HepG2 (cell line): ENCODE data around the gene KIF5B. TPM values are rescaled to one million over a fixed set of nuclear protein-coding genes. Genes with fewer than 3 reads are reported as not detected.

Source experiments
- ATAC-seq: fragments of 200-7000 bp; cut with Tn5 transposase; 3 replicates; pipeline ENCODE4 v1.9.1; 2020; ENCODE audit warnings: mild to moderate bottlenecking, moderate library complexity
- BruUV-seq: library from RNA; stranded (reverse); fragments of 400-500 nt; replicated peaks from 2 replicates; lab custom pipeline; 2021; lab: Mats Ljungman, UMichigan
- CTCF ChIA-PET: fragments of 300-600 bp; formaldehyde crosslinking; extraction: SDS; loops from one replicate; lab custom pipeline; 2021; ENCODE audit warnings: low total read pairs, inconsistent platforms, low intra/inter-chr PET ratio; lab: Yijun Ruan, JAX
- POLR2A ChIA-PET: fragments of 350-600 bp; sonication (Branson Sonifier 250); formaldehyde crosslinking; loops from one replicate; lab custom pipeline; 2020; ENCODE audit warnings: antibody characterized with exemption, inconsistent platforms; lab: Yijun Ruan, JAX
- DNase-seq: peaks from one replicate; pipeline ENCODE4 v3.0.0-alpha.2; 2015; ENCODE audit warnings: low spot score
- FAIRE-seq: peaks from 3 replicates; lab custom pipeline; 2011; peaks lifted over from hg19 to GRCh38; lab: Jason Lieb, UNC
- H2AFZ ChIP-seq: one replicate; pipeline ENCODE4 v1.6.1; 2011; ENCODE audit warnings: low read length, inconsistent platforms
- H3K27ac ChIP-seq: fragments of 300-600 bp; 3 replicates; pipeline ENCODE4 v1.8.0; 2011; ENCODE audit warnings: mixed run types, mild to moderate bottlenecking, mixed read lengths, low read length, inconsistent platforms; ENCODE audit not compliant: insufficient read depth; ENCODE audit errors: extremely low read length
- H3K27me3 ChIP-seq, 2 experiments: fragments of 200-600 bp in 1 of 2; 2 replicates in 1 of 2; 3 replicates in 1 of 2; pipeline versions ENCODE4 v1.6.0 to v1.8.0; 2011; ENCODE audit warnings: low read length in 2 of 2, mild to moderate bottlenecking in 2 of 2, moderate library complexity in 2 of 2, inconsistent platforms in 1 of 2; ENCODE audit not compliant: insufficient read depth in 2 of 2, control insufficient read depth in 1 of 2
- H3K36me3 ChIP-seq, 2 experiments: fragments of 200-600 bp in 1 of 2; replicated peaks in 1 of 2; 2 replicates in 1 of 2; 3 replicates in 1 of 2; pipeline versions ENCODE4 v1.5.1 to v1.8.0; 2011; ENCODE audit warnings: low read length in 2 of 2, inconsistent platforms in 1 of 2; ENCODE audit not compliant: insufficient read depth in 2 of 2, control insufficient read depth in 1 of 2
- H3K4me1 ChIP-seq: 2 replicates; pipeline ENCODE4 v1.5.1; 2012; ENCODE audit warnings: low read length, inconsistent platforms; ENCODE audit not compliant: insufficient read depth
- H3K4me2 ChIP-seq: 2 replicates; pipeline ENCODE4 v1.6.0; 2011; ENCODE audit warnings: low read depth, low read length, inconsistent platforms
- H3K4me3 ChIP-seq, 3 experiments: fragments of 200-600 bp in 1 of 3; sonication (generic), shearing (Covaris generic) in 1 of 3; replicated peaks in 1 of 3; 2 replicates each; pipeline ENCODE4 v1.5.1; 2011 to 2016; ENCODE audit warnings: low read length in 3 of 3, inconsistent platforms in 2 of 3, low read depth in 2 of 3, mild to moderate bottlenecking in 2 of 3, control low read depth in 1 of 3, mixed read lengths in 1 of 3; ENCODE audit not compliant: insufficient read depth in 1 of 3
- H3K79me2 ChIP-seq: one replicate; pipeline ENCODE4 v1.6.1; 2011; ENCODE audit warnings: low read length, inconsistent platforms; ENCODE audit not compliant: insufficient read depth
- H3K9ac ChIP-seq: 2 replicates; pipeline ENCODE4 v1.6.0; 2011; ENCODE audit warnings: mild to moderate bottlenecking, low read depth, low read length, inconsistent platforms; ENCODE audit not compliant: insufficient read depth
- H3K9me3 ChIP-seq: 2 replicates; pipeline ENCODE4 v1.5.1; 2012; ENCODE audit warnings: mild to moderate bottlenecking, low read length
- H4K20me1 ChIP-seq: 2 replicates; pipeline ENCODE4 v1.6.0; 2011; ENCODE audit warnings: inconsistent platforms, mild to moderate bottlenecking, low read length, moderate library complexity; ENCODE audit not compliant: insufficient read depth
- FOSL2 ChIP-seq: sonication (generic); formaldehyde crosslinking; IDR thresholded peaks from 2 replicates; pipeline ENCODE4 v1.4.0; 2020; ENCODE audit warnings: missing genetic modification reagents
- GATAD1 ChIP-seq: IDR thresholded peaks from 2 replicates; pipeline ENCODE4 v1.6.1; 2016; ENCODE audit warnings: missing genetic modification reagents, missing compliant biosample characterization
- KAT8 ChIP-seq: IDR thresholded peaks from 2 replicates; pipeline ENCODE4 v1.6.1; 2016; ENCODE audit warnings: missing genetic modification reagents, missing compliant biosample characterization
- KDM4B ChIP-seq: sonication (generic); formaldehyde crosslinking; IDR thresholded peaks from 2 replicates; pipeline ENCODE4 v1.4.0; 2020; ENCODE audit warnings: missing genetic modification reagents
- KDM5B ChIP-seq: sonication (generic); formaldehyde crosslinking; IDR thresholded peaks from 2 replicates; pipeline ENCODE4 v1.4.0; 2020; ENCODE audit warnings: missing genetic modification reagents, mild to moderate bottlenecking, borderline replicate concordance
- PHF21A ChIP-seq: sonication (generic); formaldehyde crosslinking; IDR thresholded peaks from 2 replicates; pipeline ENCODE4 v1.5.0; 2020; ENCODE audit warnings: mild to moderate bottlenecking, missing genetic modification reagents
- PRPF4 ChIP-seq: fragments of 200-400 bp; formaldehyde crosslinking; IDR thresholded peaks from 2 replicates; pipeline ENCODE4 v1.6.1; 2016; ENCODE audit warnings: low read length, low read depth; ENCODE audit not compliant: poor library complexity, severe bottlenecking
- SP4 ChIP-seq: sonication (generic); formaldehyde crosslinking; IDR thresholded peaks from 2 replicates; pipeline ENCODE4 v1.8.1; 2023; ENCODE audit warnings: mild to moderate bottlenecking, missing genetic modification reagents
- SRSF4 ChIP-seq: fragments of 200-400 bp; formaldehyde crosslinking; IDR thresholded peaks from one replicate; pipeline ENCODE4 v1.6.1; 2018; ENCODE audit warnings: mild to moderate bottlenecking, low read depth, low read length, moderate library complexity; ENCODE audit not compliant: poor library complexity, severe bottlenecking
- TGIF2 ChIP-seq: IDR thresholded peaks from 2 replicates; pipeline ENCODE4 v1.6.1; 2016; ENCODE audit warnings: control low read depth, missing compliant biosample characterization
- THYN1 ChIP-seq: sonication (generic); formaldehyde crosslinking; IDR thresholded peaks from 2 replicates; pipeline ENCODE4 v1.8.1; 2023; ENCODE audit warnings: low read depth, mild to moderate bottlenecking, moderate library complexity, missing genetic modification reagents, borderline replicate concordance
- ZNF407 ChIP-seq: sonication (generic); formaldehyde crosslinking; IDR thresholded peaks from one replicate; pipeline ENCODE4 v1.5.1; 2020; ENCODE audit warnings: mild to moderate bottlenecking, missing genetic modification reagents; ENCODE audit errors: not compliant biosample characterization
- WGBS: methylation state at CpG from one replicate; pipeline ENCODE4 v1.1.6; 2017; ENCODE audit warnings: low lambda C conversion rate; 5-methylcytosine and 5-hydroxymethylcytosine counted together
- in situ Hi-C: cut with HindIII; loops from 2 replicates; pipeline ENCODE4 v1.10.0; 2017; ENCODE audit warnings: low pct_unique_long_range_greater_than_20kb; ENCODE audit not compliant: extremely low pct_ligation_motif_present
- intact Hi-C: fragments of 100-400 bp; cut with micrococcal nuclease; formaldehyde crosslinking; loops from one replicate; pipeline ENCODE4 v1.10.0; 2022; ENCODE audit not compliant: unreplicated experiment
- polyA plus RNA-seq, 8 experiments: library from polyadenylated mRNA; depleted of rRNA in 3 of 8; stranded (reverse) in 7 of 8; unstranded in 1 of 8; fragments of >200 nt; fragmentation: Illumina TruSeq in 4 of 8; extraction: Trizol in 4 of 8; gene quantifications; 2 replicates each; pipeline versions ENCODE4 v1.2.1 to v1.2.3, GENCODE V29; 2011 to 2016; ENCODE audit warnings: low read depth in 4 of 8, missing spikeins in 1 of 8, mixed read lengths in 1 of 8; ENCODE audit not compliant: insufficient read depth in 1 of 8
- total RNA-seq, 5 experiments: library from RNA; depleted of rRNA; stranded (reverse); fragments of >200 nt; fragmentation: Illumina TruSeq; extraction: Trizol; gene quantifications; 2 replicates each; pipeline ENCODE4 v1.2.3, GENCODE V29; 2016; ENCODE audit warnings: low read depth in 1 of 5

KIF5B gene
- total and polyA plus RNA-seq, 2 of the 13 experiments (the other 11 are each of a cell fraction or from before 2014, with no cell fraction given) = 34.3 to 133 TPM

DNA sequence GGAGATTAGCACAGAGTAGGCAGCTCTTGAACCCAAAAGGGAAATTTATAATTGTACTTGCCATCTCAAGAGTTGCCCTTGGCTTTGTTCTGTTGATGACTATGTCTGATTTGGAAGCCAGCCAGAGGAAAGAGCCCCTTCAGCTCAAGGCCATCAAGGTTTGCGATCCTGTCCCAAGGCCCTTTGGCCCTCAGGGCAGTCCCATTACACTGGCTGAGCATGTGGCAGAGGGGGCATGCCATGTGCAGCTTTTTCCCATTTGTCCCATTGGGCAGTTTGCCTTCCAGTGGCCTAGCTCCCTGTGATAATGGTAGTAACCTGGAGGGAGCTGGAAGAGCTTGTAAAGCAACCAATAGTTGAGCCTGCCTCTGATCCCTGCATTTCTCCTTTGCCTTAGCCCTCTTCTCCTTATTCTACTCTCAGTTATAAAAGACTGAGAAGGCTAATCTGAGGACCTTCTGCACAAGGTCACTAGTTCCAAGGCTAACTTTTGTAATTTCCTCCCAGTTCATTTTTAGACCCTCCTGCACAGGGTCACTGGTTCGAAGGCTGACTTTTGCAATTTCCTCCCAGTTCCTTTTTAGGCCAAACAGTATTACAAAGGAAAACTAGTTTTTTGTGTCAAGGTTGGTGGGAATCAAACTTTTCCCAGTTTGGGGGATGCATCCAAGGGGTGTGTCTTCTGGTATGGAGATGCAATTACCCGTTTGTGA lies 96.6 kb downstream of the KIF5B start:
- FAIRE-seq (no peak), ATAC-seq (peak; percentile 61), DNase-seq (peak; percentile 57)
- H3K4me2 ChIP-seq = no peak overlapping the region
- no peak overlapping the region; a peak in 1 of 6 replicates for H3K4me3 ChIP-seq
- 43% methylated on average over 2 of the region's 3 CpGs for WGBS
- H4K20me1 ChIP-seq = no peaks in the 10 kb centered on the region
- in situ Hi-C loops (no loop called here), intact Hi-C loops (no loop called here)
- no TSS peak for BruUV-seq
- H2AFZ ChIP-seq = no peak overlapping the region
- peak overlapping the region; percentile 51 for H3K27ac ChIP-seq
- no peaks in the 10 kb centered on the region for H3K27me3 ChIP-seq
- ChIA-PET POLR2A (interaction anchor here (1.5 kb wide), 1 partner anchor 31 kb away, joined by 5 read pairs; the partner anchor contains the start of gene ARHGAP12), CTCF (no interaction called here)
- 0 out of 5 replicates have a peak, but pooled peaks cover 0 to 3% of the 10 kb centered on the region in 2 experiments for H3K36me3 ChIP-seq
- H3K79me2 ChIP-seq = no peaks in the 10 kb centered on the region
- H3K4me1 ChIP-seq = peaks cover 64% of the 10 kb centered on the region
- peaks cover 15% of the 10 kb centered on the region for H3K9me3 ChIP-seq
- H3K9ac ChIP-seq = no peak overlapping the region
- TF ChIP-seq TGIF2 (no peak), KDM5B (CRISPR knock-in tag) (no peak; the same call in 1 of the 2 replicates), GATAD1 (CRISPR knock-in tag) (no peak), ZNF407 (CRISPR knock-in tag) (no peak), PRPF4 (no peak), SRSF4 (no peak), FOSL2 (CRISPR knock-in tag) (peak; percentile 48), PHF21A (0 out of 2 replicates have a peak, but pooled peaks have one; percentile 13), SP4 (CRISPR knock-in tag) (no peak), KDM4B (no peak), THYN1 (CRISPR knock-in tag) (no peak), KAT8 (CRISPR knock-in tag) (no peak)
